Activated naive CD4-positive, alpha-beta T cell treated with anti-CD3 and anti-CD28 coated beads, Interleukin-2, amount 10 ng/mL, durations not matched to agents 5 hours and 36 hours (primary cell): Measurements from ENCODE around the gene MINDY1. TPM values are rescaled to one million over a fixed set of nuclear protein-coding genes. Genes with fewer than 3 reads are reported as not detected.

ENCODE experiments used
- total RNA-seq, 2 experiments: library from RNA; stranded (reverse); gene quantifications; one replicate each; pipeline ENCODE4 v1.2.3, GENCODE V29; 2021

Gene MINDY1
- total RNA-seq: 10 to 100 TPM; 37.4 to 37.7 TPM

GRCh38 chr1:151006327-151007052 lies at the start of gene MINDY1:
TSS of gene MINDY1 (minus strand) at chr1:151006902. CDS start at chr1:151002617, 4,285 bp downstream.

DNA sequence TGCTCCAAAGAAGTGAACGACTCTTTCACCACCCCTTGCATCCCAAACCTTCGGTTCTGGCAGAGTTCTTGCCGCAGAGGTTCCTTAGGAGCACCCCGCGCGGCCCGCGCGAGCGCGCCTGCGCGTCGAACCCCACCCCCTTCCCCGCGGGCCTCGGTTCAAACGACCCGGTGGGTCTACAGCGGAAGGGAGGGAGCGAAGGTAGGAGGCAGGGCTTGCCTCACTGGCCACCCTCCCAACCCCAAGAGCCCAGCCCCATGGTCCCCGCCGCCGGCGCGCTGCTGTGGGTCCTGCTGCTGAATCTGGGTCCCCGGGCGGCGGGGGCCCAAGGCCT lies 40.9 kb upstream of the MINDY1 start, which contains the start of gene C1orf56:
Gene C1orf56, plus strand, starts transcription at position 161 of the 334 bp plus-strand sequence. Its CDS starts 97 bp downstream, at position 258.

GRCh38 chr1:151036356-151036755 lies 29.7 kb upstream of the MINDY1 start, which contains the start of gene BNIPL:
TSS of gene BNIPL (plus strand) at chr1:151036586. CDS start at chr1:151036726, 140 bp downstream.

GRCh38 chr1:151008244-151009205 lies 1.8 kb upstream of the MINDY1 start, which contains the start of gene PRUNE1:
TSS of gene PRUNE1 (plus strand) at chr1:151008449. CDS start at chr1:151008633, 184 bp downstream.

DNA sequence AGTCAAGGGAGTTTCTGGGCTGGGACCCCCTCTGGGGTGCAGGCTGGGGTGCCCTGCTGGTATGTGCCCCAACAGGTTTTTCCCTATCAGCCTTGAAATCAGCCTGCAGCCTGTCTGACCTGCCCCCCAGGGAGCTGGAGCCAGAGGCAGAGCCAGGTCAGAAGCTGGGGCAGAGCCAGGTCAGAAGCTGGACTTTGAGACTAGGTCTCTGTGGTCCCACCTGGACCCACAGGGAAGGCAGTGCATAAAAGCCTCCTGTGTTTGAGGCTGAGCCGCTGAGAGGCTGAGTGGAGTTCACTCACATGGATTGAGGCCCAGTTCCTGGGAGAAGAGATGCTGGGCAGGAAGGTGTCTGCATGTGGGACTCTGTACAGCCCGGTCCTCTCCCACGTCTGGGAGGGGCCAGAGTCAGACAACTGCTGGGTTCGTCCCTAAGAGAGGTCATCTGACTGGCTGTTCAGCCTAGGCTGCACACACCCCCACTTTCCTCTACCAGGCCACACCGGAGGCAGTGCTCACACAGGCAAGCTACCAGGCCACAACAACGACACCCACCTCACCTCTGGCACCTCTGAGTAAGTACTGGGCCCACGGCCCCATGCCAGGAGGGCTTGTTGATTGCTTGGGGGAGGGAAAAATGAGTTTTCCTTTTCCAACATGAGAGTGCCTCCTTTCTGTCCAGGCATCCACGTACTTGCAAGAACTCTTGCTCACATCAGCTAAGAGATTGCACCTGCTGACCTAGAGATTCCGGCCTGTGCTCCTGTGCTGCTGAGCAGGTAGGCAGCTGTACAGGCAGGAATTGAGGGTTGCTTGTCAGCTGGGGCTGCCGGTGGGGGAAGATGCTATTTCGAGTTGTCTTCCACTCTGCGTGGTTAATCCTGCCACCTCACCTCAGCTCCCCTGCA lies 24.6 kb downstream of the MINDY1 start, which contains the start of gene ANXA9:
Gene ANXA9, plus strand, starts transcription at position 488 of the 908 bp plus-strand sequence. CDS start 814 bp downstream, outside the sequence.

GRCh38 chr1:150974580-150975478 lies 31.9 kb downstream of the MINDY1 start, which contains the start of gene CERS2:
TSS of gene CERS2 (minus strand) at chr1:150974835. CDS start at chr1:150969090, 5,745 bp downstream.

Other genes starting within 250 kb of the MINDY1 start
- 100 to 1,000 TPM; 113 to 117 TPM for gene CTSS, start 241.1 kb downstream of the MINDY1 start, total RNA-seq
- gene CTSK, start 198.6 kb downstream of the MINDY1 start, total RNA-seq: 1 to 10 TPM; 6.3 to 6.9 TPM
- gene ARNT, start 130.3 kb downstream of the MINDY1 start, total RNA-seq: 10 to 100 TPM; 49.0 to 50.1 TPM
- not detected for gene CTXND2, start 119.8 kb downstream of the MINDY1 start, total RNA-seq
- gene SETDB1, start 80.5 kb downstream of the MINDY1 start, total RNA-seq: 10 to 100 TPM; 53.5 to 59.7 TPM
- gene CERS2, start 32.1 kb downstream of the MINDY1 start, total RNA-seq: 100 to 1,000 TPM; 152 to 153 TPM
- gene ANXA9, start 24.6 kb downstream of the MINDY1 start, total RNA-seq: not detected
- gene PRUNE1, start 1.5 kb upstream of the MINDY1 start, total RNA-seq: 10 to 100 TPM; 18.5 to 20.5 TPM
- gene BNIPL, start 29.7 kb upstream of the MINDY1 start, total RNA-seq: 1 to 10 TPM; 1.0 to 1.1 TPM
- gene C1orf56, start 40.8 kb upstream of the MINDY1 start, total RNA-seq: 1 to 10 TPM; 1.2 to 1.4 TPM
- 100 to 1,000 TPM; 362 to 368 TPM for gene CDC42SE1, start 52.7 kb upstream of the MINDY1 start, total RNA-seq
- gene MLLT11, start 53.5 kb upstream of the MINDY1 start, total RNA-seq: 1 to 10 TPM; 4.0 to 4.1 TPM
- gene GABPB2, start 63.9 kb upstream of the MINDY1 start, total RNA-seq: 10 to 100 TPM; 27.7 to 30.6 TPM
- 1 to 10 TPM; 3.6 to 3.8 TPM for gene SEMA6C, start 139.7 kb upstream of the MINDY1 start, total RNA-seq
- 10 to 100 TPM; 41.8 to 42.4 TPM for gene TNFAIP8L2, start 149.7 kb upstream of the MINDY1 start, total RNA-seq
- 1 to 10 TPM; 2.7 to 3.1 TPM for gene LYSMD1, start 159.0 kb upstream of the MINDY1 start, total RNA-seq
- gene SCNM1, start 159.2 kb upstream of the MINDY1 start, total RNA-seq: 10 to 100 TPM; 59.5 to 61.1 TPM
- 1 to 10 TPM; 3.2 to 4.4 TPM for gene TMOD4, start 169.1 kb upstream of the MINDY1 start, total RNA-seq
- gene VPS72, start 183.3 kb upstream of the MINDY1 start, total RNA-seq: 10 to 100 TPM; 74.6 to 77.0 TPM
- 10 to 100 TPM; 57.7 to 59.3 TPM for gene PIP5K1A, start 191.7 kb upstream of the MINDY1 start, total RNA-seq
- gene PSMD4, start 247.8 kb upstream of the MINDY1 start, total RNA-seq: 100 to 1,000 TPM; 163 to 173 TPM